ENCODE data around the gene COL18A1.

- TF ChIP-seq CTCF (IDR thresholded peaks at IDR 0.05) (no peak), POLR2A (IDR thresholded peaks at IDR 0.05) (no peak)
These were observed 68.7 kb downstream of the COL18A1 start for GRCh38 chr21:45473496-45474322.

Data from transverse colon (tissue), 3 donors.